Cardiac muscle cell (in vitro differentiated cells and primary cell): ENCODE data around the gene KDM4C. TPM values are rescaled to one million over a fixed set of nuclear protein-coding genes. Genes with fewer than 3 reads are reported as not detected.
A peak's percentile ranks its signal among the peaks of the same experiment; 100 is the strongest.

Source experiments
- DNase-seq, 2 donors: peaks; one replicate each; pipeline versions ENCODE4 v3.0.0 to v3.0.0-alpha.2; 2010 to 2017; ENCODE audit warnings: low read depth in 1 of 2, low spot score in 1 of 2
- H3K27ac ChIP-seq: fragments of 200-600 bp; sonication (generic); 2 replicates; pipeline ENCODE4 v1.5.1; 2016
- H3K27me3 ChIP-seq: fragments of 200-600 bp; sonication (generic); 2 replicates; pipeline ENCODE4 v1.6.0; 2016; ENCODE audit warnings: control low read depth
- H3K36me3 ChIP-seq: fragments of 200-600 bp; sonication (generic); 2 replicates; pipeline ENCODE4 v1.5.1; 2016; ENCODE audit warnings: control low read depth
- H3K4me1 ChIP-seq: fragments of 200-600 bp; sonication (generic); 2 replicates; pipeline ENCODE4 v1.8.1; 2017; ENCODE audit warnings: low read depth, mild to moderate bottlenecking, mixed run types
- H3K4me3 ChIP-seq: fragments of 200-600 bp; sonication (generic); 2 replicates; pipeline ENCODE4 v1.5.1; 2016; ENCODE audit warnings: mild to moderate bottlenecking
- H3K9me3 ChIP-seq: fragments of 200-600 bp; sonication (generic); 2 replicates; pipeline ENCODE4 v1.5.1; 2017; ENCODE audit warnings: low read depth, mild to moderate bottlenecking, control low read depth
- polyA plus RNA-seq: library from polyadenylated mRNA; unstranded; fragments of >200 nt; fragmentation: Nextera tagmentation; extraction: Ambion mirVana; gene quantifications from 2 replicates; pipeline ENCODE4 v1.2.1, GENCODE V29; 2016
- total RNA-seq: library from RNA; depleted of rRNA; stranded (reverse); fragments of >200 nt; gene quantifications from 2 replicates; pipeline ENCODE4 v1.2.3, GENCODE V29; 2016
- TF ChIP-seq, protein P1 (sequence below): IDR thresholded peaks from 2 replicates; pipeline ENCODE4 v1.5.1; 2012; ENCODE audit warnings: low read depth, mild to moderate bottlenecking, low read length

The KDM4C gene
- total and polyA plus RNA-seq, 2 experiments from 2014 or later = 15.1 to 32.0 TPM

DNA sequence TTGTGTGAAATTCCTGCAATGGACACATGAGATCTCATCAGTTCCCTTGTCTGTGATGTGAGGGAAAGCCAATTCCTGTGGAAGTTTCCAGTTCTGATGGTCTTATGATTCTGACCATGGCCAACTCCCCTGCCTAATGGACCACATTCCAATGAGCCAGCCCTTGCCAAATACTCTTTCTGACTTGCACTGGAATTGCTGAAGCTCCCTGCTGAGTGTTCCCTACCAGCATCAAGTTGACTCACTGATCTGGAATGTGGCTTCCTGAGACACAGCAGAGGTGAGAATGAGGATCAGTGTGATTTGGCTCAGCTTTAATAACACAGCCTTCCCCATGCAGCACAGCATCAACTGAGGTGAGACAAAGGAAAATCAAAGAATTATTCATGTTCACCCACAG is 427.8 kb downstream of the KDM4C start:
- TF ChIP-seq, protein P1, sequence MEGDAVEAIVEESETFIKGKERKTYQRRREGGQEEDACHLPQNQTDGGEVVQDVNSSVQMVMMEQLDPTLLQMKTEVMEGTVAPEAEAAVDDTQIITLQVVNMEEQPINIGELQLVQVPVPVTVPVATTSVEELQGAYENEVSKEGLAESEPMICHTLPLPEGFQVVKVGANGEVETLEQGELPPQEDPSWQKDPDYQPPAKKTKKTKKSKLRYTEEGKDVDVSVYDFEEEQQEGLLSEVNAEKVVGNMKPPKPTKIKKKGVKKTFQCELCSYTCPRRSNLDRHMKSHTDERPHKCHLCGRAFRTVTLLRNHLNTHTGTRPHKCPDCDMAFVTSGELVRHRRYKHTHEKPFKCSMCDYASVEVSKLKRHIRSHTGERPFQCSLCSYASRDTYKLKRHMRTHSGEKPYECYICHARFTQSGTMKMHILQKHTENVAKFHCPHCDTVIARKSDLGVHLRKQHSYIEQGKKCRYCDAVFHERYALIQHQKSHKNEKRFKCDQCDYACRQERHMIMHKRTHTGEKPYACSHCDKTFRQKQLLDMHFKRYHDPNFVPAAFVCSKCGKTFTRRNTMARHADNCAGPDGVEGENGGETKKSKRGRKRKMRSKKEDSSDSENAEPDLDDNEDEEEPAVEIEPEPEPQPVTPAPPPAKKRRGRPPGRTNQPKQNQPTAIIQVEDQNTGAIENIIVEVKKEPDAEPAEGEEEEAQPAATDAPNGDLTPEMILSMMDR = no peak
- no peak overlapping the region for H3K27ac ChIP-seq
- no peak overlapping the region for H3K4me3 ChIP-seq
- DNase-seq = peak in 1 of 2 donors; percentile 92
- H3K36me3 ChIP-seq = no peaks in the 10 kb centered on the region
- H3K9me3 ChIP-seq = no peaks in the 10 kb centered on the region
- H3K4me1 ChIP-seq = no peaks in the 10 kb centered on the region
- no peaks in the 10 kb centered on the region for H3K27me3 ChIP-seq

DNA sequence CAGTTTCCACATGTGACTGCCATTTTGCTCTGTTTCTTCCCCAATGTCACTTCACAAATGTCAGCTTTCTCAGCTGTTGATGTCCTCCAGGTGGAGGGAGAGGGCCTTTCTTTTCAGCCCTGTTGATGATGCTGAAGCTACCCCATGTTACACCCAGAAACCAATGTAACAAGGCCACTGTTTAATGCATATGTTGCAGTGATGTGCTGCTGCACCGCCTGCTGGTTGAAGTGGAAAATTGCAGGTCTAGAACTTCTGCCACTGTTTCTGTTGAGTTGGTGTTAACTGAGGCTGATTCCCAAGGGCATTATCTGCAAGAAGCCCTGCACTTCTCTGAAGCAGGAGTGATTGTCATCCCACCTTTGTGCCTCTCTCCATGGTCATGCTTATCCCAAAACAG is 428.4 kb downstream of the KDM4C start:
- Histone ChIP-seq H3K4me3 (no peak overlapping the region), H3K36me3 (no peaks in the 10 kb centered on the region), H3K27ac (no peak overlapping the region), H3K9me3 (no peaks in the 10 kb centered on the region), H3K27me3 (no peaks in the 10 kb centered on the region), H3K4me1 (no peaks in the 10 kb centered on the region)
- TF ChIP-seq, protein P1 = peak; percentile 62
- peak in 1 of 2 donors; percentile 25 for DNase-seq

DNA sequence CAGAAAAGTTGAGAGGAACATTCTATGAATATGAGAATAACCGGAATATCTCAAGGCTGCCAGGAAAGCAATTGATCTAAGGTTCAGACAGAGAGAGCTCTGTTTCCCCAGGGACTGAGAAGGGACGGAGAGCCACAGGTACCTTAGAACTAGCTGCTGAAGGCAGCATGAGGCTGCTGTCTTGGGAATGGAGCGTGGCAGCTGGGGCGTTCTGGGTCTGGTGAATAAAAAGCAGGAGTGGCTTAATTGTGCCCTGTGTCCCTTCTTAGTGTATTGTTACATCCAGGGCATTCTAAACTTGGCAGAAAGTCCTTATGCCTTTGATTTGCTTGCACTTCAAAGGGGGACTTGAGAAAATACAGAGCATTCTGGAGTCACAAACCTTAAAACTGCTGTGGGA is 434.5 kb downstream of the KDM4C start:
- H3K36me3 ChIP-seq = no peaks in the 10 kb centered on the region
- no peak for DNase-seq
- no peak overlapping the region for H3K27ac ChIP-seq
- TF ChIP-seq, protein P1 = no peak
- H3K27me3 ChIP-seq = no peaks in the 10 kb centered on the region
- H3K4me1 ChIP-seq = peaks cover 9% of the 10 kb centered on the region
- H3K9me3 ChIP-seq = no peaks in the 10 kb centered on the region
- no peak overlapping the region for H3K4me3 ChIP-seq

DNA sequence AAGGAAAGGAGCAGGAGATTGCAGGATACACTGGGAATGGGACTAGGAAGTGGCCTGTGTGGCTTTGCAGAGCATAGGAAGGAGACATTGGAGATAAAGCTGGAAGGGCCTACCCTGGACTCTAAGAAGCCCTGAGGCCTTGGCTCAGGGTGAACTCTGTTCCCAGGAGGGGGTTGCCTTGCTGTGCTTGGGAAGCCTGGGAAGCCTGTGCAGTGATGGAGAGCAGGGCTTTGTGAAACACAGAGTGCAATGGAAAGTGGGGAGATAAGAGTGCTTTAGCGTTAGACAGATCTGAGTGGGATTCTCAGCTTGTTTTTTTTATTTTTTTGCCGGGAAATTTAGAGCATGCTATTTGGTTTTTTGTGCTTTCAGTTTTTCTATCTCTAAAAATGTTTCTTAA is 437.8 kb downstream of the KDM4C start:
- Histone ChIP-seq H3K27ac (no peak overlapping the region), H3K36me3 (no peaks in the 10 kb centered on the region), H3K27me3 (no peaks in the 10 kb centered on the region), H3K4me3 (no peak overlapping the region), H3K4me1 (peaks cover 9% of the 10 kb centered on the region), H3K9me3 (no peaks in the 10 kb centered on the region)
- TF ChIP-seq, protein P1 = no peak
- DNase-seq = peak in 1 of 2 donors; percentile 61

DNA sequence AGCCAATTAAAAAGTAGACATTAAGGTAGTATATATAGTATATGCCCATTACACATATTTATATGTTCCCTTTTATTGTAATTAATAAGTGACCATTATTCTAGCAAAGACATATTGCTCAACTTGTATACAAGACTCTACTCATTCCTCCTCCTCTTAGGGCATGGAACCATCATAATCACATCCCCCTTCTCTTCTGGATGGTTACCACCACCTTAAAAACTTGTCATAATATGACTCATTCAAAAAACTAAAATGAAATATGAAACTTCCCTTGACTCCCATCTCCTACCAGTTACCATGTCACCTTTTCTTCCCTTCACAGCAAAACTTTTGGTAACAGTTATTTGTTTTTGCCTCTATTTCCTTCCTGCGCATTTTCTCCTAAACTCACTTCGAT is 438.7 kb downstream of the KDM4C start:
- Histone ChIP-seq H3K27me3 (no peaks in the 10 kb centered on the region), H3K4me1 (peaks cover 9% of the 10 kb centered on the region), H3K4me3 (no peak overlapping the region), H3K36me3 (no peaks in the 10 kb centered on the region), H3K27ac (no peak overlapping the region), H3K9me3 (no peaks in the 10 kb centered on the region)
- no peak for DNase-seq
- TF ChIP-seq, protein P1 = no peak

DNA sequence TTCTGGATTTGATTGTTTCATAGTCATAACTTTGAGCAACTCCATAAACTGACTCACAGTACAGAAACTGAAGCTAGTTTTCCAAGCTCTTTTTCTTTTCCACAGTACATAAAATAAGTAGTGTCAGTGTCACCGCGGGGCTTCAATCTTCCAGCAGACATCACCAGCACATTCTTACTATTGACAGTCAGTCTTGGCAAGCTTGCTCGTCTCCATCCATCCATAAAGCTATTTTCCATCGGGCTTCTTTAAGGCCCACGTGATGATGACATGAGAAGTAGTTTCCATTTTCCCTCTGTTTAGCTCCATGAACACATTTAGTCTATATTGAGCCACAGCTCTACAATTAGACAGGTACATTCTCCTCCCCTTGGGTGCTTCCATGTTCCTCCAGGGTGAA is 443.4 kb downstream of the KDM4C start:
- Histone ChIP-seq H3K9me3 (no peaks in the 10 kb centered on the region), H3K27ac (no peak overlapping the region), H3K4me1 (peaks cover 6% of the 10 kb centered on the region), H3K27me3 (no peaks in the 10 kb centered on the region), H3K36me3 (no peaks in the 10 kb centered on the region), H3K4me3 (no peak overlapping the region)
- no peak for DNase-seq
- TF ChIP-seq, protein P1 = no peak
